GM19043 (cell line): ENCODE measurements around the gene PCBP1.
A peak's percentile ranks its signal among the peaks of the same experiment; 100 is the strongest.
"Not testable (repeated sequence)": the region's sequence is repeated elsewhere in the genome, so short reads cannot be mapped to it uniquely, and the experiment has no call there.

Experiments used
- ATAC-seq: cut with Tn5 transposase; IDR thresholded peaks from one replicate; pipeline ENCODE4 v1.9.1; 2021; ENCODE audit warnings: low read depth; ENCODE audit not compliant: unreplicated experiment

Gene PCBP1

DNA sequence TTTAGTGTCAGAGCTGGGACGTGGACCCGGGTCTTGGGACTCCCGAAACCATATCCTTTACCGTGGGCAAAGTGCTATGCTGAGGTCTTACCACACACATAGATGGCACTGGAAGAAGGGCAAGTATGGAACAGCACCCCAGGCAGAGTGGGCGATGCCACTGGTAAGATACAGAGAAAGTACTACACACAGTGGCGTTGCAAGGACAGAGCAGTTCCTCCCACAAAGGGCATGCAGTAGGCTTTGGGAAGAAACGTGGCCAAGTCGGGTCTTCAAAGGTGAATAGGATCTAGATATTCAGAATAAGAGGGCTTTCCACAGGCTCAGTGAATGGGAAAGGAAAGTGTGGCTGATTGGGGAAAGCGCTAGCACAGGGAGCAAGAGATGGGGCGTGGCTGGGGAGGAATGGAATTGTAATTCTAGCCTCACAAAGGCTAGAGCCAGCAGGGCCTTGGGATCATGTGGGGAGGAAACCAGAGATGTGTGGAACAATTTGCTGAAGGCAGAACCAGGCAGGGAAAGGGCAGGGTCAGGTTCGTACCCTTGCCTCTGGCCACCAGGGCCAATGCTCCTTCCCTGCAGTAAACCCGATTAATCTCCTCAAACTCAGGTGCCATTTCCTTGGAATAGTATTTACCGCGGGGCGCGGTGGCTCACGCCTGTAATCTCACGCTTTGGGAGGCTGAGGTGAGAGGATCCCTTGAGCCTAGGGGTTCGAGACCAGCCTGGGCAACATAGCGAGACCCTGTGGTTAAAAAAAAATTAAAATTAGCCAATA is 36.0 kb downstream of the PCBP1 start:
- no peak for ATAC-seq

DNA sequence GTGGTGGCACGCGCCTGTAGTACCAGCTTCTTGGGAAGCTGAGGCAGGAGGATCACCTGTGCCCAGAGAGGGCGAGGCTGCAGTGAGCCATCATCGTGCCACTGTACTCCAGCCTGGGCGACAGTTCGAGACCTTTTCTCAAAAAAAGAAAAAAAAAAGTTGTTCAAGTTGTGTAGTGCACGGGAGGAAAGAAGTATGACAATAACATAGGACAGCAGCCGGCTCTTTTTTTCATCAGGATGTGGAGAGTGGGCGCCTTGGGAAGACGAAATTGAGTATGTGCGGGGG is 36.5 kb downstream of the PCBP1 start:
- ATAC-seq = no peak

DNA sequence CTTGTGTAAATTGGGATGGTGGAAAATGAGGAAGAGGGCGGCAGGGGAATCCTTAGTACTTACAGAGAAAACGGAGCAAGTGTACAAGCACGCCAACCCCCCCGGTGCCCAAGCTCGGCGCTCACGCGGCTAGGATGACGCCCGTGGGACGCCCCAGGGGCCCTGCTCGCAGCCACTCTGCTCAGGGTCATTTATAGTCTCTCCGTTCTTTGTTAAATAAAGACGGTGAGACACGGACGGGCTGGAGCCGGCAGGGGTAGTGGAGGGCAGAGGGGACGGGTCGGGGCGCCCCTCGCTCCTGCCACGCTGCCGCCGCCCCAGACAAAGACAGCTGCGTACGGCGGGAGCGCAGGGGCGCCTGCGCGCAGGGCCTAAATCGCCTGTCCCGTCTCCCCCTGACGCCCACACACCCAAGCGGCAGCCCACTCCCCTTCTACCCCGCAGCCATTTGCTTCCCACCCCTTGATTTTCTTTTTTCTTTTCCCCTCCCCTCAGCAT is 37.8 kb downstream of the PCBP1 start:
- ATAC-seq = no peak

DNA sequence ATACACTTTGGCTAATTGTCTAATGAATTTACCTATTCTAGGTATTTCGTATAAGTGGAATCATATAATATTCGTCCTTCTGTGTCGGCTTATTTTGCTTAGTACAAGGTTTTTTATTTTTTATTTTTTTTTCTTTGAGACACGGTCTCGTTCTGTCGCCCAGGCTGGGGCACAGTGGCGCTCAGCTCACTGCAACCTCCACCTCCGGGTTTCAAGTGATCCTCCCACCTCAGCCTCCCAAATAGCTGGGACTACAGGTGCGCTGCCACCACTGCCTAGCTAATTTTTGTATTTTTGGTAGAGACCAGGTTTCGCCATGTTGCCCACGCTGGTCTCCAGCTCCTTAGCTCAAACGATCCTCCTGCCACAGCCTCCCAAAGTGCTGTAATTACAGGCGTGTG is 38.2 kb downstream of the PCBP1 start:
- no peak for ATAC-seq

DNA sequence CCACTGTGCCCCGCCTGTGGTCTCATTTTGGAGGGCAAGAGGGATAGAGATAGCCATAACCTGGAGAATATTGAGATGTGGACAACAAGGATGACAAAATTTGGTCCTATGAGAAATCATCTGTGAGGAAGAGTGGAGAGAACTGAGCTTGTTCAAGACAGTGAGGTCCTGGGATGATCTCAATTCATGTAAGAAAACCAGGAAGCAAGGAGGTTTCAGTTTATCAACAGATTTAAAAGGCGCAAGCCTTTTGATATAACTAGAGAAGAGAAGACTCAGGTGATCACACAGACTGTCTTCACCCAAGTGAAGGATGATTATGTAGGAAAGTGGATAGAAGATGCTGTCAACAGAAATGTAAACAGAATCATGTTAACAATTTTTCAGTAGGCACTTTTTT is 39.1 kb downstream of the PCBP1 start:
- no peak for ATAC-seq

DNA sequence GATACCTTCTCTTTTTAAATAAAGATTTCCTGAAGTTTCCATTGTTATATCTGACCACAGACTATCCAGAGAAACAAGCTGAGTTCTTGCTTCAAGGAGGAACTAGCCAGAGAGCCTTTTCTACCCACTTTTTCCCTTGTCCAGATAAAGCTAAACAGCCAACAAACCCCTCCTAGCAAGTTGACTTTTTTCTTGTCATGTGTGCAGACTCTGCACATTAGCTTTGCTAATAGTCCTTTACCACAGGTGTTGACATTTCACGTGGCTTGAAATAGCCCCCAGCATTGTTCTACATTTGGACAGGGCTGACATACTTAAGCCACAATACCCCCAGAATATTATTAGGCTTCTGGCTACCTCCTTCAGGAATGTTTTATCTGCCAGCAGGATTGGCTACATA is 40.7 kb downstream of the PCBP1 start:
- no peak for ATAC-seq

DNA sequence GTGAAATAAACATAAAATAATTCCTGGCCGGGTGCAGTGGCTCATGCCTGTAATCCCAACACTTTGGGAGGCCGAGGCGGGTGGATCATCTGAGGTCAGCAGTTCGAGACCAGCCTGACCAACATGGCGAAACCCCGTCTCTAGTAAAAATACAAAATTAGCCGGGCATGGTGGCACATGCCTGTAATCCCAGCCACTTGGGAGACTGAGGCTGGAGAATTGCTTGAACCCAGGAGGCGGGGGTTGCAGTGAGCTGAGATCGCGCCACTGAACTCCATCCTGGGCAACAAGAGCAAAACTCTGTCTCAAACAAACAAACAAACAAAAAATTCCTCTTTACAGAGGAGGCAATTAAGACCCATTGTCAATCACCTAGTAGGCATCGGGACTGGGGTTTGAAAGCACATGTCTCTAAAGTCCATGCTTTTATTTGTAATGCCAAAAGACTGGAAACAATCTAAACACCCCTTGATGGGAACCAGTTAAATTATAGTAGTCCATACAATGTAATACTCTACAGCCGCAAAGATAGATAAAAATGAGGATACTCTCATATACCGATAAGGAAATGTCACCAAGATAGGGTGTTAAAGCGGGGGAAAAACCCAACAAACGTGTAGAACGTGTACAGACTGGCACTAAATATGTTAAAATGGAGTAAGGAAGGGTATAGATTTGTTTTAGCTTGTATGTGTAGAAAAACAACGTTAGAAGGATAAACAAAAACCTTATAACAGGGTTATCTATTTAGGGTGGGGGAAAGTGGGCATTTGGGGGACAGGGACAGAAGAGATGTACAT is 44.3 kb downstream of the PCBP1 start:
- ATAC-seq = not testable (repeated sequence)

DNA sequence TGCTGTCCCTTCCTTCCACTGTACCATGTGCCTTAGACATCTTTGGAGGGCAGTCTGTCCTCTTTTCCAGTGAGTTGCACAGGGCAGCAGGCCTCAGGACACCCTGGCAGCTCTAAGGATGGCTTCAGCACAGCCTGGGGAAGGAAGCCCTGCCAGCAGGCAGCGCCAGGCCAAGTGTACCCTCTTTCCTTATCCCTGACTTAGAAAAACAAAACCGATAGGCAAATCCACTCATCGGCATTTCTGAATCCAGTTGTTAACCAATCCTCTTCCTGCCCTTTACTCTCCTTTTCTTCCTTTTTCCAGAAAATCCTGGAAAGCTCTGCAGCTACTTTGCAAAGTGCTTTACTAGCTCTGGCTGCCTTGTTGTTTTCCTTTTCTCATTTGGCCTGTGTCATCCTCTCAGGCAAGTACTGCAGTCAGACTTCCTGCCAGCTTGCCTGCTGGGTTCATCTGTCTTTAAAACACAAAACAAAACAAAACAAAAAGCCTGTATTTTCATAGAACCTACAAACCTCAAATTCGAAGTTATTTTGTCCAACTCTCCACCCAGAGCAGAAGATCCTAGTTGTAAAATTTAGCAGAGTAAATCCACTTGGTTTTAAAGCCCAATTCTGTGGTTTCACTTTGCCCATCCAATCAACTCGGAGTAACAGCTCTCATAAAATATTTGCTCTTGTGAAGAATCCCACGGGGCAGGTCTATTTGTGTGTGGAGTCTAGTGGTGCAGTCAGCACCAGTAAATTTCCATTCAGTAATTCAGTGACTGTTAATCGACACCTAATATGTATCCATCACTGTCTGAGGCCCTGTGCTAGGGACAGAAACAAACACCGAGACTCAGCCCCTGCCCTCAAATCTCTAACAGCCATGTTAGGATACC is 45.2 kb downstream of the PCBP1 start:
- ATAC-seq = peak; percentile 68

DNA sequence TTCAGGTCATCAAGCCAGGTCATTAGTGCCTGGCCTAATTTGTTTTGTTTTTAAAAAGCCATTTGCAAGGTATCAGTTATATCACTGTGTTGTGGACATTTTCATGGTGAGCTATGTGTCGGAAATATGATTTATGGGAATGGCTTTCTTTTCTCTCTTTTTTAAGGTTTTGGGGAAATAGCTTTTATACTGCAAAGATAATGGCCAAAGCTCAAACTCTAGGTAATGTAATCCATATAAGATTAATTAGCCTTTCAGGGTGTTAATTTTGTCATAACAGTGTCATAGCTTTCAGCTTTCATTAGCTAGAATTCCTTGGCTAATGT is 45.8 kb downstream of the PCBP1 start:
- ATAC-seq = no peak

DNA sequence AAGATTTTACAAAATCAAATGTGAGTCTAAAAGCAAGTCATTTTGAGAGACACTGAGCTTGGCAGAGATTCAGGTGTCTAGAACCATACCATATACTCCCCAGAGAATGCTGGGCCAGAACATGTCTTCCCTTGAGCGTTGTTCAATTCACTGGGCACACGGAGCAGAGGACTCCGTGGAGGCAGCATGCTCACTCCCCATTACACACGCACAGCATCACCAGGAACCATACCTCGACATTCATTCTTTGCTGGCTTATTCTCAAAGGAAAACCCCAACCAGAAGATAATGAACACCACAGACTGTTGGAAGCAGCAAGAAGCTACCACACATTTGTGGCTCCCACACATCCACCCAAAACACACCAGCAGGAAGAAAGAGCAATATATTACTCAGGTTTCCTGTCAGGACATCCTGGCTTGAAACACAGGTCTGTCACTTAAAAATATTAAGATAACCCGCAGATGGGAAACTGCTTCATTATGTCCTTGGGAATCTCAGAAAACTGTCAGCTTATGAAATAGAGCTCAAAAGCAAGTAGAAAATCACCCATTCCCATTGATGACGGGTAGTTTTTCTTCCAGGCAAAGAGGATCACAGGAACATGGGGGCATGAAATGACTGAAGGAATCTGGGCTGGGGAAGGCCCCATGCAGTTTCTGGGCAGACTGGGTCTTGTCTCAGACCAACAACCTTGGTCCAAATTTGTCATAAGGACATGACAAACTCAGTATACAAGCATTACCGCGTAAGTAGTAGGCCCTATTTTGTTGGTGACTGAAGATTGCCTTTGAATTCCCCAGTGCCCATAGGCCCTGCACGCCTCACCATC is 46.4 kb downstream of the PCBP1 start:
- no peak for ATAC-seq

DNA sequence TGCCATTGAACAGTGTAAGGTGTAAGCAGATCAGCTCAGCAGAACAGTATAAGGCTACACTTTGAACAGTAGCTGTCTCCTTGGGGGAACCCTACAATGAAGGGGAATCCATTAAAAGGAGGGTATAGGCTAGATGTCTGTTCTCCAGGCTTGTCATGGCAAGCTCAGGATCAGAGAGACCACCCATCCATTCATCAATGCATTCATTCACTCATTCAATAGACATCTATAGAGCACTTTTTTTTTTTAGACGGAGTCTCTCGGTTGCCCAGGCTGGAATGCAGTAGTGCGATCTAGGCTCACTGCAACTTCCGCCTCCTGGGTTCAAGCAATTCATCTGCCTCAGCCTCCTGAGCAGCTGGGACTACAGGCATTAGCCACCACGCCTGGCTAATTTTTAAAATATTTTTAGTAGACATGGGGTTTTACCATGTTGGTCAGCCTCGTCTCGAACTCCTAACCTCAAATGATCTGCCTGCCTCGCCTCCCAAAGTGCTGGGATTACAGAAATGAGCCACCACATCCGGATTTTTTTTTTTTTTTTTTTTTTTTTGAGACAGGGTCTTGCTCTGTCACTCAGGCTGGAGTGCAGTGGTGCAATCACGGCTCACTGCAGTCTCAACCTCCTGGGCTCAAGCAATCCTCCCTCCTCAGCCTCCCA is 47.2 kb downstream of the PCBP1 start:
- ATAC-seq = not testable (repeated sequence)
